Panc1 (cell line): ENCODE measurements around the gene PAPOLG. TPM values are rescaled to one million over a fixed set of nuclear protein-coding genes. Genes with fewer than 3 reads are reported as not detected.

Source experiments
- ATAC-seq: fragments of 200-7000 bp; cut with Tn5 transposase; 2 replicates; pipeline ENCODE4 v1.9.1; 2020; ENCODE audit warnings: mild to moderate bottlenecking, moderate library complexity
- BruUV-seq: library from RNA; stranded (reverse); fragments of 400-500 nt; replicated peaks from 2 replicates; lab custom pipeline; 2021; lab: Mats Ljungman, UMichigan
- CTCF ChIA-PET: fragments of 300-600 bp; sonication (Branson Sonifier 250); formaldehyde crosslinking; loops from one replicate; lab custom pipeline; 2022; ENCODE audit warnings: antibody characterized with exemption; lab: Charles Lee
- POLR2A ChIA-PET: fragments of 300-600 bp; sonication (Branson Sonifier 250); formaldehyde crosslinking; loops from one replicate; lab custom pipeline; 2022; ENCODE audit warnings: antibody characterized with exemption; lab: Charles Lee
- DNase-seq: peaks from one replicate; pipeline ENCODE4 v3.0.0-alpha.2; 2010; ENCODE audit warnings: low read depth, low spot score
- H3K27ac ChIP-seq: 2 replicates; pipeline ENCODE4 v1.5.1; 2011; ENCODE audit warnings: mild to moderate bottlenecking, low read length, inconsistent platforms
- H3K27me3 ChIP-seq: fragments of 200-500 bp; sonication (Bioruptor generic); 2 replicates; pipeline ENCODE4 v1.6.0; 2014; ENCODE audit warnings: low read length, inconsistent platforms; ENCODE audit not compliant: control insufficient read depth, insufficient read depth
- H3K36me3 ChIP-seq: fragments of 200-500 bp; sonication (Bioruptor generic); 2 replicates; pipeline ENCODE4 v1.5.1; 2014; ENCODE audit warnings: inconsistent platforms, mild to moderate bottlenecking, low read length, moderate library complexity; ENCODE audit not compliant: control insufficient read depth, insufficient read depth
- H3K4me1 ChIP-seq: 2 replicates; pipeline ENCODE4 v1.5.1; 2011; ENCODE audit warnings: inconsistent platforms, mild to moderate bottlenecking, low read length, moderate library complexity; ENCODE audit not compliant: control insufficient read depth, insufficient read depth
- H3K4me3 ChIP-seq, 2 experiments: 2 replicates each; pipeline ENCODE4 v1.5.1; 2011 to 2012; ENCODE audit warnings: low read depth in 2 of 2, low read length in 2 of 2, mild to moderate bottlenecking in 2 of 2, inconsistent platforms in 1 of 2, moderate library complexity in 1 of 2
- H3K9me3 ChIP-seq: fragments of 200-500 bp; sonication (Bioruptor generic); 2 replicates; pipeline ENCODE4 v1.5.1; 2014; ENCODE audit warnings: low read depth, mild to moderate bottlenecking, inconsistent platforms, low read length, moderate library complexity; ENCODE audit not compliant: control insufficient read depth, insufficient read depth
- CTCF ChIP-seq: fragments of 450-650 bp; IDR thresholded peaks from 2 replicates; pipeline ENCODE4 v1.5.1; 2017; ENCODE audit warnings: mild to moderate bottlenecking
- POLR2AphosphoS5 ChIP-seq: IDR thresholded peaks from 2 replicates; pipeline ENCODE4 v1.6.1; 2012; ENCODE audit warnings: mild to moderate bottlenecking, low read depth, low read length, moderate library complexity
- REST ChIP-seq, 2 experiments: IDR thresholded peaks; 2 replicates each; pipeline ENCODE4 v1.6.1; 2011 to 2012; ENCODE audit warnings: low read depth in 2 of 2, control low read depth in 1 of 2, low read length in 1 of 2, mild to moderate bottlenecking in 1 of 2, moderate library complexity in 1 of 2; ENCODE audit not compliant: insufficient read depth in 1 of 2
- SIN3A ChIP-seq: IDR thresholded peaks from 2 replicates; pipeline ENCODE4 v1.6.1; 2012; ENCODE audit warnings: low read depth, mild to moderate bottlenecking, low read length, moderate library complexity, borderline replicate concordance; ENCODE audit not compliant: insufficient read depth
- TCF7L2 ChIP-seq: IDR thresholded peaks from 2 replicates; pipeline ENCODE4 v1.6.1; 2011; ENCODE audit warnings: mild to moderate bottlenecking, low read depth, low read length, inconsistent platforms
- in situ Hi-C: cut with HindIII; loops from 2 replicates; pipeline ENCODE4 v1.10.0; 2016; ENCODE audit warnings: low sequenced_read_pairs, low pct_unique_long_range_greater_than_20kb
- intact Hi-C: fragments of 100-400 bp; cut with micrococcal nuclease; formaldehyde crosslinking; loops from one replicate; pipeline ENCODE4 v1.10.0; 2022; ENCODE audit not compliant: unreplicated experiment
- total RNA-seq: library from RNA; stranded (reverse); gene quantifications from one replicate; pipeline ENCODE4 v1.2.1, GENCODE V29; 2021; ENCODE audit not compliant: unreplicated experiment

The PAPOLG gene
- total RNA-seq, 1 experiment from 2014 or later: 10.9 TPM

- in situ Hi-C loops: no loop called here
- no TSS peak for BruUV-seq
- TF ChIP-seq CTCF (no peak), TCF7L2 (no peak), REST (IDR thresholded peaks at IDR 0.05; ENCODE audit: insufficient read depth in 1 of 2, low read depth in 2 of 2, low read length in 1 of 2) (no peak), POLR2AphosphoS5 (no peak), SIN3A (no peak)
- intact Hi-C loops: no loop called here
- Histone ChIP-seq H3K36me3 (peaks cover 24% of the 10 kb centered on the region; the same call in 1 of the 2 replicates), H3K27me3 (no peaks in the 10 kb centered on the region), H3K27ac (no peak overlapping the region), H3K9me3 (no peaks in the 10 kb centered on the region), H3K4me3 (no peak overlapping the region), H3K4me1 (no peaks in the 10 kb centered on the region)
- POLR2A ChIA-PET: no interaction called here
- CTCF ChIA-PET: no interaction called here
- DNase-seq: no peak
- ATAC-seq: no peak
Measured at GRCh38 chr2:60778352-60778751, 22.3 kb downstream of the PAPOLG start.

GRCh38 chr2:60779426-60779825 lies 23.4 kb downstream of the PAPOLG start:
- no peaks in the 10 kb centered on the region for H3K4me1 ChIP-seq
- DNase-seq: no peak
- H3K27me3 ChIP-seq: no peaks in the 10 kb centered on the region
- no peak overlapping the region for H3K27ac ChIP-seq
- no peaks in the 10 kb centered on the region for H3K9me3 ChIP-seq
- ChIA-PET CTCF (no interaction called here), POLR2A (no interaction called here)
- in situ Hi-C loops (no loop called here), intact Hi-C loops (no loop called here)
- H3K4me3 ChIP-seq: no peak overlapping the region
- BruUV-seq: no TSS peak
- TF ChIP-seq POLR2AphosphoS5: no peak
- no peak for TF ChIP-seq SIN3A
- no peak for TF ChIP-seq TCF7L2
- TF ChIP-seq CTCF: no peak
- TF ChIP-seq REST (IDR thresholded peaks at IDR 0.05; ENCODE audit: insufficient read depth in 1 of 2, low read depth in 2 of 2, low read length in 1 of 2): no peak
- no peak for ATAC-seq
- H3K36me3 ChIP-seq: peaks cover 22% of the 10 kb centered on the region; the same call in 1 of the 2 replicates
